ENCODE results near the gene TAC3.
"Not testable (repeated sequence)": the region's sequence is repeated elsewhere in the genome, so short reads cannot be mapped to it uniquely, and the experiment has no call there.

Gene TAC3

DNA sequence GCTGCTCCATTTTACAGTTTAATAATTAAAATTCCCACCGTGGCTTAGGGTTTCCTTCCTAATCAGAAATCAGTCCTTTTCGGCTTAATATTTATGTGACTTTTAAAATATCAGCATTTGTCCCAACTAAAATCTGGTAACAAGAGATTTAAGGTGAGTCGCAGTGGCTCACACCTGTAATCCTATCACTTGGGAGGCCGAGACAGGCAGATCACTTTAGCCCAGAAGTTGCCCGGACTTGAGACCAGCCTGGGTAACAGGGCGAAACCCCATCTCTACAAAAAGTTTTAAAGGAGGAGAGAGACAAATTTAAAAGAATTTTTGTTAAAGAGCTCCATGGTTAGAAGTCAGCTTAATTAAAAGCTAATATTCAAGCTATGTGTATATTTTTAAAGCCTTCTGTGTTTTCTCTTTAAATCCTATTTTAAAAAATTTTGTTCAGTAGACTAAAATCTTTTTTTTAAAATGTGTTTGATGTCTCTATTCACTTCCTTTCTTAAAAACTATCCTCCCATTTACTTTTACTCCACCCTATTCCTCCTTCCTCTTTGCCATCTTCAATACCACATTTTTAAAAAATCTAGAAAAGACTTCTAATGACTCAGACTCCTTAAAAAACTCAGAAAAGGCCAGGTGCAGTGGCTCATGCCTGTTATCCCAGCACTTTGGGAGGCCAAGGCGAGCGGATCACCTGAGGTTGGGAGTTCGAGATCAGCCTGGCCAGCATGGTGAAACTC is 3.8 kb upstream of the TAC3 start:
- no peak overlapping the region for H3K4me3 ChIP-seq (ENCODE audit: low read depth, low read length)
- TF ChIP-seq, protein P1, sequence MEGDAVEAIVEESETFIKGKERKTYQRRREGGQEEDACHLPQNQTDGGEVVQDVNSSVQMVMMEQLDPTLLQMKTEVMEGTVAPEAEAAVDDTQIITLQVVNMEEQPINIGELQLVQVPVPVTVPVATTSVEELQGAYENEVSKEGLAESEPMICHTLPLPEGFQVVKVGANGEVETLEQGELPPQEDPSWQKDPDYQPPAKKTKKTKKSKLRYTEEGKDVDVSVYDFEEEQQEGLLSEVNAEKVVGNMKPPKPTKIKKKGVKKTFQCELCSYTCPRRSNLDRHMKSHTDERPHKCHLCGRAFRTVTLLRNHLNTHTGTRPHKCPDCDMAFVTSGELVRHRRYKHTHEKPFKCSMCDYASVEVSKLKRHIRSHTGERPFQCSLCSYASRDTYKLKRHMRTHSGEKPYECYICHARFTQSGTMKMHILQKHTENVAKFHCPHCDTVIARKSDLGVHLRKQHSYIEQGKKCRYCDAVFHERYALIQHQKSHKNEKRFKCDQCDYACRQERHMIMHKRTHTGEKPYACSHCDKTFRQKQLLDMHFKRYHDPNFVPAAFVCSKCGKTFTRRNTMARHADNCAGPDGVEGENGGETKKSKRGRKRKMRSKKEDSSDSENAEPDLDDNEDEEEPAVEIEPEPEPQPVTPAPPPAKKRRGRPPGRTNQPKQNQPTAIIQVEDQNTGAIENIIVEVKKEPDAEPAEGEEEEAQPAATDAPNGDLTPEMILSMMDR (IDR thresholded peaks at IDR 0.05; ENCODE audit: insufficient read depth, low read length, missing control alignments) = no peak
- CTCF ChIA-PET = interaction anchor here (1.0 to 10.3 kb wide), 5 partner anchors 9 to 43 kb away, joined by 3 to 134 read pairs (median 17); partner anchors contain the start of gene ZBTB39
- POLR2A ChIA-PET = no interaction called here
- no peak for DNase-seq (ENCODE audit: low read depth, low spot score)

DNA sequence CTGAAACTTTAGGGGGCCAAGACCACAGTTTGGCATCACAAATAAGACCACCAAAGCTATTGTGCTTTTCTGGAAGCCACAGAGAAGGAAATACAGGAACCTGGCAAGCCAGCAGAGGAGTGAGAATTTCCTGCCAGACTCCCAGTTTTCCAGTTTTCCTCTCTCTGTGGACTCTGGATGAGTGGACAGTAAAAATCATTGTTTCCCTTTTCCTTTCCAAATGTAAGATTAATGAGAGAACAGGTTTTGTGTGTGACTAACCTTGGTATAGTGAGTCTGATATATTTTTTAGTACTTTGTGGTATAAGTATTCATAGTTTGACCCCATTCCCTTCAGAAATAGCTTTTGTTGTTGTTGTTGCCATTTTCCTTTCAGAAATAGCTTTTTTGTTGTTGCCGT is 2.6 kb upstream of the TAC3 start:
- no peak overlapping the region for H3K4me3 ChIP-seq (ENCODE audit: low read depth, low read length)
- TF ChIP-seq, protein P1 (IDR thresholded peaks at IDR 0.05; ENCODE audit: insufficient read depth, low read length, missing control alignments) = no peak
- POLR2A ChIA-PET = no interaction called here
- no peak for DNase-seq (ENCODE audit: low read depth, low spot score)
- CTCF ChIA-PET = interaction anchor here (1.0 to 10.3 kb wide), 8 partner anchors 8 to 105 kb away, joined by 3 to 134 read pairs (median 8); partner anchors contain the start of genes MYO1A and ZBTB39

DNA sequence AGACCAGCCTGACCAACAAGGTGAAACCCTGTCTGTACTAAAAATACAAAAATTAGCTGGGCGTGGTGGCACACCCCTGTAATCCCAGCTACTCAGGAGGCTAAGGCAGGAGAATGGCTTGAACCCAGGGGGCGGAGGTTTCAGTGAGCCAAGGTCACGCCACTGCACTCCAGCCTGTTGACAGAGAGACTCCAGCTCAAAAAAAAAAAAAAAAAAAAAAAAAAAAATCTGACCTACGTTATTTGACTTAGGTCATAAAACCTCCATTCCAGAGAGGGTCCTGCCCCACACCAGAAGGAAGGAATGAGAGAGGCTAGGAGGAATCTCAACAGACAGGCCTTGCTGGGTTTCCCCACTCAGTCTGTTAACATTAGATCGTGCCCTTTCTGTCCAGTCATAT is 2.0 kb upstream of the TAC3 start:
- DNase-seq (ENCODE audit: low read depth, low spot score); POLR2A ChIA-PET; H3K4me3 ChIP-seq (ENCODE audit: low read depth, low read length): not testable (repeated sequence)
- CTCF ChIA-PET = interaction anchor here (1.1 to 10.3 kb wide), 7 partner anchors 8 to 106 kb away, joined by 4 to 134 read pairs (median 10); partner anchors contain the start of genes MYO1A and ZBTB39

DNA sequence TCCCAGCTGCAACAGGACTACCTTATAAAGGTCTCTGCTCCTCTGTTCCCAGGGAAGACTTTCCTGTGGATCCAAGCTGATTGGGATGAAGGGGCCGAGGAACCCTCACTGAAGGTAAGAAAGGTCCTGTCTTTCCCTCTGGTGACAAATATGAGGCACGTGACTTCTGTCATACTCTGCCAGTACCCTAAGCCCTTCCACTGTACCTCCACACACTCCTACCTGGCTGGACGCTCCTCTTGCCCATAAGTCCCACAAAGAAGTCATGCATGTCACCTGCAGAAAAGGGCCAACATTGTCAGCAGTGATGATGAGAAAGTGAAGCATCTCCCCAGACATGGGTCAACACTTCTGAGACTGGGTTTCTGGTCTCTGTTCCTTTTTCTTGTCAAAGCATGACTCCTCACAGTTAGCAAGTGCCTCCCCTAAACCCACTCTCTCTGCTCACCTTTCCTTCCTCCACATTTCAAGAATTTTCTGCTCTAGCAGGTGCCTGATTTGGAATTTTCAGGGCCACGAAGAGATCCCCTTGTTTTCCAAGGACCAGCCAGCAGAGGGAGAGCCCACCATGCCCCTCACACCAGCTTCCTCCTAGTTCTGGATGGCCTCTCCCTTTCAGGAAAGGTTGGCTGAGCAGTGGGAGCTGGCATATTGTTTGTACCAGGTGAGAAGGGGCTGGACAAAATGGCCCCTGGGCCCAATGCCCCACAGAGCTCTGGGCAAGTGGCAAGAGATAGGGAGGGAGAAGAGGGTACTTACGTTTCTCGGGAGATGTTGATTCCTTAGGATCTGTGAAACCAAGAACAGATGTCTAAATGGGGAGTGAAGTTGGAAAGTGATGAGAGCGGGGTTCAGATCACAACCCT is 3.5 kb downstream of the TAC3 start:
- TF ChIP-seq, protein P1 (IDR thresholded peaks at IDR 0.05; ENCODE audit: insufficient read depth, low read length, missing control alignments) = no peak
- no peak overlapping the region for H3K4me3 ChIP-seq (ENCODE audit: low read depth, low read length)
- CTCF ChIA-PET = interaction anchor here (1.4 to 19.3 kb wide), 3 partner anchors 11 to 48 kb away, joined by 3 to 500 read pairs (median 6); no protein-coding TSS in a partner anchor
- POLR2A ChIA-PET = no interaction called here
- no peak for DNase-seq (ENCODE audit: low read depth, low spot score)

DNA sequence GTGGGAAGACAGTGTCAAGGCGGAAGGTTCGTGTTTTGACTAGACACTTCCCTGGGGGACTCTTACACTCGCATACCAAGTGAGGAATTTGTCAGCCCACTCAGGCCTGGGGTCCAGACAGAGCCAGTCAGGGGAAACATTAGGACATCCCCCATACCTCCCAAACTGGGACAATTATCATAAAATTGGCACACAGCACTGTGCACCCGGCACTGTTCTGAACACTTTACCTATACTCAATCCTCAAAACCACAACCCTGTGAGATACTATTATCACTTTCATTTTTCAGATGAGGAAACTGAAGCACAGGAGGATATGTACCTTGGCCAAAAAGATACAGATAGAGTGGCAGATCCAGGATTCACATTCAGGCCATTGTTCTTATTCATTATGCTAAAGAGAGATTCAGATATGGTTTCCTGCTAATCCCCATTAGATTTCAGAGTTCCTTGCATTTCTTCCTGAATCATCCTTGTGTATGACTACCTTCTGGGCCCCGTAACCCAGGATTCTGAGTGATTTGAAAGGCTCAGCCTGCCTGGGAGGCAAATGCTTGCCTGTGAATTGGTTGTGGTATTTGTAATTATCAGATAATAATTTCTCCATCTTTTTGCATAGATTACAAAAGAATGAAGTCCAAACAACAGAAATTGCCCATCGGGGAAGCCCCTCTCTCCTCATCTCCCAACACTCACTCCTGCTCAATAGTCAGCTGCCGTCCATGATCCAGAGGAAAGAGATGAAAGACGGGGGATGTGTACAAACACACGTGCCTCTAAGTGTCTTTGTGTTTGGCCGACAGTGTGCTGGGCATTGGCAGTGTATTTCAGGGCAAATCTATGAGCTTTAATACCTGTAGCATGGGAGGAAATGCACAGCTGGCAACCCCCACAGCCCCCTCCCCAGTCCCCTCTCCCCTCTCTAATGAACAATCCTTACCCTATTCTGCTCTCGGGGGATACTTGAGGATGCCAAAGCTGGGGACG is 4.6 kb downstream of the TAC3 start:
- no peak overlapping the region for H3K4me3 ChIP-seq (ENCODE audit: low read depth, low read length)
- ChIA-PET CTCF (interaction anchor here (1.2 to 19.3 kb wide), 8 partner anchors 8 to 253 kb away, joined by 3 to 500 read pairs (median 9); partner anchors contain the start of genes HSD17B6, MYO1A and PRIM1), POLR2A (no interaction called here)
- no peak for DNase-seq (ENCODE audit: low read depth, low spot score)
- TF ChIP-seq, protein P1 (IDR thresholded peaks at IDR 0.05; ENCODE audit: insufficient read depth, low read length, missing control alignments) = no peak

Data from AG04449 (cell line).